COLO668 (cell line): ENCODE measurements around the gene CARS1.

Experiments used
- DNase-seq: peaks from one replicate; lab custom pipeline; 2025; ENCODE audit not compliant: unreplicated experiment; lab: John Stamatoyannopoulos, UW

Gene CARS1

DNA sequence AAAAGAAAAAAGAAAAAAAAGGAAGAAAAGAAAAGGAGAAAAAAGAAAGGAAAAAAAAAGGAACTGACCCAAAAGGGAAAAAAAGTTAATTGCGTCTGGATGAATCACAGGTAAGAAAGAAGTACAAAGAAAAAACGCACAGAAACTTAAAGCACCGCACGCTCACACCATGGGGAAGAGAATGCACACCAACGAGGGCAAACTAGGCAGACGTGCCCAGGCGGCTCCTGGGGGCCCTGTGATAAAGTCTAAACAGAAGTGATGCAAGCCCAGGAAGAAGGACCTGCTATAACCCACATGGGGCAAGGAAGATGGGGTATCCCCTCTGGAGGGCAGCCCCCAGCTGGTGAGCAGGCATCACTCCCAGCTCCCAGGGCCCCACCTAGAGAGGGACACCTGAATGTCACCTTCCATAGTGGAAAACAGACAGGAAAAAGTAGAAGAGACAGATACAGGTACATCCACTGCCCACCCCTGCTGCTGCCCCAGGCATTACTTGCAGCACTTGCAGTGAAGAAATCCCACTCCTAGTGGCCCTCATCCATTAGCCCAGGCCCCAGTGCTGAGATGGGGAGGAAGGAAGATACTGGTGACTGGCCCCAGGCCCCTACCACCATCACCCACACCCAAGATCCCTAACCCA, 94.0 kb downstream of the CARS1 start:
- no peak for DNase-seq

DNA sequence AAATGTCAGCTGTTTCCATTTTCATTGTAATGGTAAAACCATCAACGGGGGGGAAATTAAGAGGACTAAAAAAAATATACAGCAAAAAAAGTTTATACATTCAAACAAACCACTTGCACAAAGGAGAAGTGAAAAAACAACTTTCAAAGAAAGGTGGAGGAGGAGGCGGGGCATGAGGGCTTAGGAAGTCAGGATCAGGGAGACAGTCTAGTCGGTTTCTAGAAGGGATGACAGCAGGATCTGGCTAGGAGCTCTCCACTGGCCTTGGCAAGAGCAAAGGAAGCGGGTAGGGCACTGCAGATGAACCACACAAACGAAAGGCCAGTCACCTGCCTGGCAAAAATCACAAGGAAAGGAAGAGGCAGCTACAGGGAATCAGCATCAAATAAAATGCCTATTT, 96.1 kb downstream of the CARS1 start:
- DNase-seq = no peak

GRCh38 chr11:2960139-2960538, 97.1 kb downstream of the CARS1 start:
- DNase-seq = no peak

GRCh38 chr11:2958251-2958650, 99.0 kb downstream of the CARS1 start:
- DNase-seq = no peak

- DNase-seq = no peak
These were observed 101.2 kb downstream of the CARS1 start for GRCh38 chr11:2955906-2956476.

- DNase-seq = no peak
These were observed 103.0 kb downstream of the CARS1 start for GRCh38 chr11:2954263-2954662.

DNA sequence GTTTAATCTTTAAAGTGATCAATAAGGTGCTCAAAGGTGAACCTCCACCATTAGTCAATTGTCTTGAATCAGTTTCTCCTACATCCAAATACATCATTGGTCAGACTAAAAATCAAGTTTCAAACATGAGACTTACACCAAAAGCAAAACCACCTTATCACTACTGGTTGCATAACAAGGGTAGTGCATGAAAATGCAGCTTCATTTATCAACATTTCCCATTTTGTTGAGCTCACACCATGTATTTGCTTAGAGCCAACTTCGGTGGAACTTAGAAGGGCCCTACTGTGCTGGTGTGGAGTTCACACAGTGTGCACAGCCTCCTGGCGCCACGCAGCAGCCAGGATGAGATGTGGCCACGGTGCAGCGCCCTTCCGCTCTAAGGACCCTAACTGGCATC, 104.9 kb downstream of the CARS1 start:
- DNase-seq = no peak

GRCh38 chr11:2951231-2952110, 105.8 kb downstream of the CARS1 start:
- no peak for DNase-seq
